Measurements from ENCODE around the gene TNFRSF8.

- TF ChIP-seq CTCF (IDR thresholded peaks at IDR 0.05): no peak
- TF ChIP-seq POLR2A (IDR thresholded peaks at IDR 0.05): no peak
Measured at GRCh38 chr1:12059722-12060464, 3.2 kb upstream of the TNFRSF8 start.

Measured in thyroid gland (tissue), 4 donors.